ENCODE data around the gene CEP55. TPM values are rescaled to one million over a fixed set of nuclear protein-coding genes. Genes with fewer than 3 reads are reported as not detected.

The CEP55 gene
- total RNA-seq: 18.3 and 42.4 TPM in 2 replicates

GRCh38 chr10:93496322-93497041, at the start of gene CEP55:
CEP55 (plus strand) TSS chr10:93496612; CDS start chr10:93500052, 3,440 bp downstream.

DNA sequence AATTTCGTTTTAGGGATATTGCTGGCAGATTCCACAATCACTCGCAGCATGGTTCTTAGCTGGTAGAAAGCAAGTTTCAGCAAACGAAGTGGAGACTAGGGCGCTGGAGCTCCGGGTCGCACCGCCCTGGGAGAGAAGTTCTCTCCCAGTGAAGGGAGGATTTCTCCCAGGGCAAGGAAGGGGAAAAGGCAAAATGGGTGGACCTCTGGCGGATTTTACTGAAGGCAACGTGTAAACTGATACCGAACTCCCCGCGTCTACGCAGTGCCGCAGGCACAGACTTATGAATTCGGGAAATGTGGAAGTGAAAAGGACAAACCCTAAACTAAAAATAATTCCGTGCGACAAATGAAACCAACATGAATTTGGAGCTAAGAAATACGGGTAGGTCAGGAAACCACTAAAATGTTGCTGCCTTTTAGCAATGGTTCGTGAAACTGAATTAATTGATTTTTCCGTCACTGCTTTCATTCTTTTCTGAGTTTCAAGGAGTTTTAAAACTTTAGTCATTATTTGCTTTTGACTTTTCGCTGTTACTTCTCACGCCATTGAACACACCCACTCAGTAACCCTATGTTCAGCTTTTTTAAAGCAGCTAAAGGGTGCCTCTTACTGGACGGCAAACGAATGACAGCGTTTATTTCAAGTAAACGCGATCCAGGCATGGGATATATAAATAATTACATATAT, 14.1 kb upstream of the CEP55 start, which contains the start of gene MYOF:
Gene MYOF (minus strand): TSS at position 190 of the 690 bp plus-strand sequence. CDS start 140 bp downstream, at position 50.

GRCh38 chr10:93566435-93567276, 70.2 kb downstream of the CEP55 start, which contains the start of gene FFAR4:
FFAR4 (plus strand) TSS chr10:93566665; CDS start chr10:93566721, 56 bp downstream.

Other genes with a start within 250 kb of the CEP55 start
- 155 and 257 TPM in 2 replicates for gene MYOF, start 14.3 kb upstream of the CEP55 start, total RNA-seq
- not detected in 2 replicates for gene FFAR4, start 70.1 kb downstream of the CEP55 start, total RNA-seq
- not detected in 2 replicates for gene RBP4, start 104.6 kb downstream of the CEP55 start, total RNA-seq
- gene PDE6C, start 115.9 kb downstream of the CEP55 start, total RNA-seq: not detected in 2 replicates
- 4.9 and 10.4 TPM in 2 replicates for gene FRA10AC1, start 206.0 kb downstream of the CEP55 start, total RNA-seq

All from endothelial cell of coronary artery (primary cell).